WTC11 (cell line): ENCODE results near the gene RRBP1. TPM values are rescaled to one million over a fixed set of nuclear protein-coding genes. Genes with fewer than 3 reads are reported as not detected.

ENCODE experiments used
- ATAC-seq: fragments of 200-7000 bp; cut with Tn5 transposase; 2 replicates; pipeline ENCODE4 v1.10.0; 2021; ENCODE audit warnings: mild to moderate bottlenecking, moderate library complexity
- CTCF ChIA-PET: fragments of 300-600 bp; sonication (Branson Sonifier 250); formaldehyde crosslinking; loops from one replicate; lab custom pipeline; 2021; ENCODE audit warnings: antibody characterized with exemption; lab: Charles Lee
- POLR2A ChIA-PET: fragments of 350-600 bp; sonication (Branson Sonifier 250); formaldehyde crosslinking; loops from one replicate; lab custom pipeline; 2021; ENCODE audit warnings: antibody characterized with exemption; lab: Charles Lee
- DNase-seq: peaks from one replicate; pipeline ENCODE4 v3.0.0; 2021; ENCODE audit warnings: low spot score
- H3K27ac Mint-ChIP-seq: 2 replicates; pipeline ENCODE4 v1.8.0; 2021; ENCODE audit warnings: mixed read lengths
- H3K27me3 Mint-ChIP-seq: 2 replicates; pipeline ENCODE4 v1.8.0; 2021; ENCODE audit warnings: low read depth, mild to moderate bottlenecking, moderate library complexity, mixed read lengths
- H3K36me3 Mint-ChIP-seq: 2 replicates; pipeline ENCODE4 v1.8.0; 2021; ENCODE audit warnings: mixed read lengths
- H3K4me1 Mint-ChIP-seq: 2 replicates; pipeline ENCODE4 v1.8.0; 2022; ENCODE audit warnings: mixed read lengths
- H3K4me3 Mint-ChIP-seq: 2 replicates; pipeline ENCODE4 v1.8.0; 2021; ENCODE audit warnings: mild to moderate bottlenecking, moderate library complexity, mixed read lengths
- H3K9me3 Mint-ChIP-seq: 2 replicates; pipeline ENCODE4 v1.8.0; 2021; ENCODE audit warnings: mixed read lengths
- AR ChIP-seq: fragments of 250-450 bp; sonication (Bioruptor Pico); IDR thresholded peaks from 2 replicates; pipeline ENCODE4 v1.9.0; 2021; ENCODE audit warnings: mild to moderate bottlenecking
- ATF3 ChIP-seq: sonication (generic); formaldehyde crosslinking; conservative IDR thresholded peaks from 2 replicates; pipeline ENCODE4 v1.8.1; 2022; ENCODE audit warnings: mild to moderate bottlenecking, missing genetic modification reagents
- E2F1 ChIP-seq: sonication (generic); formaldehyde crosslinking; IDR thresholded peaks from 2 replicates; pipeline ENCODE4 v1.8.0; 2022; ENCODE audit warnings: mild to moderate bottlenecking, missing genetic modification reagents
- E2F5 ChIP-seq: sonication (generic); formaldehyde crosslinking; IDR thresholded peaks from 2 replicates; pipeline ENCODE4 v1.8.1; 2022; ENCODE audit warnings: mild to moderate bottlenecking, moderate library complexity, missing genetic modification reagents
- ELF4 ChIP-seq: sonication (generic); formaldehyde crosslinking; IDR thresholded peaks from 2 replicates; pipeline ENCODE4 v1.8.1; 2022; ENCODE audit warnings: low read depth, mild to moderate bottlenecking, moderate library complexity, missing genetic modification reagents
- FOXP1 ChIP-seq: sonication (generic); formaldehyde crosslinking; IDR thresholded peaks from 2 replicates; pipeline ENCODE4 v1.8.0; 2022; ENCODE audit warnings: missing genetic modification reagents, mild to moderate bottlenecking, moderate library complexity, borderline replicate concordance
- FOXP4 ChIP-seq: sonication (generic); formaldehyde crosslinking; IDR thresholded peaks from 2 replicates; pipeline ENCODE4 v1.8.0; 2022; ENCODE audit warnings: mild to moderate bottlenecking, missing genetic modification reagents
- GABPB1 ChIP-seq: sonication (generic); formaldehyde crosslinking; IDR thresholded peaks from 2 replicates; pipeline ENCODE4 v1.8.1; 2023; ENCODE audit warnings: mild to moderate bottlenecking, missing genetic modification reagents
- JAZF1 ChIP-seq: fragments of 250-450 bp; sonication (Bioruptor Pico); IDR thresholded peaks from 2 replicates; pipeline ENCODE4 v1.9.0; 2021; ENCODE audit warnings: moderate library complexity, mild to moderate bottlenecking, inconsistent platforms
- MXD4 ChIP-seq: fragments of 250-450 bp; sonication (Bioruptor Pico); IDR thresholded peaks from 2 replicates; pipeline ENCODE4 v1.8.0; 2021; ENCODE audit warnings: mild to moderate bottlenecking, moderate library complexity, borderline replicate concordance
- NFE2L1 ChIP-seq: sonication (generic); formaldehyde crosslinking; IDR thresholded peaks from 2 replicates; pipeline ENCODE4 v1.8.1; 2023; ENCODE audit warnings: missing genetic modification reagents
- NR2C2 ChIP-seq: sonication (generic); formaldehyde crosslinking; IDR thresholded peaks from 2 replicates; pipeline ENCODE4 v1.8.0; 2022; ENCODE audit warnings: mild to moderate bottlenecking, missing genetic modification reagents
- NR3C1 ChIP-seq: sonication (generic); formaldehyde crosslinking; conservative IDR thresholded peaks from 2 replicates; pipeline ENCODE4 v1.8.1; 2023; ENCODE audit warnings: low read depth, mild to moderate bottlenecking, missing genetic modification reagents
- PREB ChIP-seq: sonication (generic); formaldehyde crosslinking; IDR thresholded peaks from 2 replicates; pipeline ENCODE4 v1.8.1; 2022; ENCODE audit warnings: mild to moderate bottlenecking, missing genetic modification reagents, moderate library complexity, borderline replicate concordance
- PRRX2 ChIP-seq: fragments of 250-450 bp; sonication (Bioruptor Pico); IDR thresholded peaks from 2 replicates; pipeline ENCODE4 v1.8.0; 2021; ENCODE audit warnings: mild to moderate bottlenecking
- SMAD3 ChIP-seq: sonication (generic); formaldehyde crosslinking; IDR thresholded peaks from 2 replicates; pipeline ENCODE4 v1.8.0; 2022; ENCODE audit warnings: missing genetic modification reagents, mild to moderate bottlenecking, borderline replicate concordance
- STAT6 ChIP-seq: sonication (generic); formaldehyde crosslinking; conservative IDR thresholded peaks from 2 replicates; pipeline ENCODE4 v1.8.1; 2023; ENCODE audit warnings: mild to moderate bottlenecking, low read depth, missing genetic modification reagents, moderate library complexity
- ZNF121 ChIP-seq: sonication (generic); formaldehyde crosslinking; IDR thresholded peaks from 2 replicates; pipeline ENCODE4 v1.8.0; 2023; ENCODE audit warnings: missing genetic modification reagents
- ZNF263 ChIP-seq: sonication (generic); formaldehyde crosslinking; IDR thresholded peaks from 2 replicates; pipeline ENCODE4 v1.8.1; 2022; ENCODE audit warnings: low read depth, mild to moderate bottlenecking, moderate library complexity, missing genetic modification reagents
- ZNF416 ChIP-seq: fragments of 250-450 bp; sonication (Bioruptor Pico); IDR thresholded peaks from 2 replicates; pipeline ENCODE4 v1.9.0; 2021; ENCODE audit warnings: mild to moderate bottlenecking, inconsistent platforms
- total RNA-seq: library from RNA; stranded (reverse); gene quantifications from 3 replicates; pipeline ENCODE4 v1.2.3, GENCODE V29; 2021

RRBP1 gene
- total RNA-seq, 1 experiment from 2014 or later = 171 TPM

GRCh38 chr20:17584689-17585088 lies 97.4 kb downstream of the RRBP1 start:
- Mint-ChIP-seq H3K4me3 (no peak overlapping the region), H3K4me1 (peaks cover 33% of the 10 kb centered on the region), H3K27me3 (no peaks in the 10 kb centered on the region), H3K9me3 (no peaks in the 10 kb centered on the region), H3K27ac (no peak overlapping the region), H3K36me3 (no peaks in the 10 kb centered on the region)
- POLR2A ChIA-PET = interaction anchor here (0.7 kb wide), 1 partner anchor 127 kb away, joined by 3 read pairs; no protein-coding TSS in a partner anchor
- no peak for TF ChIP-seq NFE2L1
- TF ChIP-seq ELF4 (CRISPR knock-in tag) = no peak
- TF ChIP-seq PREB (CRISPR knock-in tag) = no peak
- TF ChIP-seq PRRX2 (CRISPR knock-in tag) = no peak
- CTCF ChIA-PET = no interaction called here
- no peak for DNase-seq
- ATAC-seq = no peak

- H3K4me1 Mint-ChIP-seq = peaks cover 27% of the 10 kb centered on the region
- DNase-seq (no peak), ATAC-seq (no peak)
- H3K9me3 Mint-ChIP-seq = no peaks in the 10 kb centered on the region
- CTCF ChIA-PET = no interaction called here
- H3K27me3 Mint-ChIP-seq = no peaks in the 10 kb centered on the region
- POLR2A ChIA-PET = interaction anchor here (0.6 kb wide), 1 partner anchor 8 kb away, joined by 3 read pairs; no protein-coding TSS in a partner anchor
- H3K4me3 Mint-ChIP-seq = no peak overlapping the region
- H3K27ac Mint-ChIP-seq = peak overlapping the region; percentile 47; the same call in 1 of the 2 replicates
- H3K36me3 Mint-ChIP-seq = no peaks in the 10 kb centered on the region
- TF ChIP-seq E2F5 (CRISPR knock-in tag) (no peak), FOXP1 (CRISPR knock-in tag) (no peak), AR (CRISPR knock-in tag) (no peak), JAZF1 (no peak), SMAD3 (CRISPR knock-in tag) (no peak), ZNF416 (CRISPR knock-in tag) (no peak), FOXP4 (CRISPR knock-in tag) (no peak), STAT6 (no peak), ZNF121 (no peak), ATF3 (CRISPR knock-in tag) (no peak), GABPB1 (CRISPR knock-in tag) (no peak), NR3C1 (no peak), MXD4 (no peak), E2F1 (CRISPR knock-in tag) (no peak), NR2C2 (CRISPR knock-in tag) (no peak), ZNF263 (CRISPR knock-in tag) (no peak)
Observed at GRCh38 chr20:17583126-17583525, 98.9 kb downstream of the RRBP1 start.
